ENCODE results near the gene EMILIN3.

EMILIN3 gene

GRCh38 chr20:41361757-41362747 lies 4.6 kb downstream of the EMILIN3 start:
- H3K4me1 ChIP-seq, result peaks cover 0 to 19% (median 14%) of the 10 kb centered on the region in 4 donors
- intact Hi-C loops (cut with DNase I; ENCODE audit: low total_unique reads), result no loop called here
- no peak for DNase-seq

GRCh38 chr20:41360831-41361756 lies 5.5 kb downstream of the EMILIN3 start:
- Histone ChIP-seq H3K27me3 (peaks cover 0 to 39% of the 10 kb centered on the region in 2 donors), H3K27ac (no peak overlapping the region), H3K4me3 (no peak overlapping the region), H3K4me1 (peaks cover 0 to 9% (median 8%) of the 10 kb centered on the region in 4 donors), H3K9me3 (no peaks in the 10 kb centered on the region), H3K36me3 (peaks cover 13 to 28% (median 26%) of the 10 kb centered on the region in 3 donors)
- intact Hi-C loops (cut with DNase I; ENCODE audit: low total_unique reads), result no loop called here
- no peak for TF ChIP-seq CTCF (IDR thresholded peaks at IDR 0.05)
- no peak for DNase-seq

More at GRCh38 chr20:41361757-41362747, 4.6 kb downstream of the EMILIN3 start:
- TF ChIP-seq CTCF (IDR thresholded peaks at IDR 0.05), result no peak
- Histone ChIP-seq H3K27ac (no peak overlapping the region), H3K4me3 (no peak overlapping the region), H3K27me3 (peaks cover 0 to 47% of the 10 kb centered on the region in 2 donors), H3K36me3 (peaks cover 12 to 18% (median 17%) of the 10 kb centered on the region in 3 donors), H3K9me3 (no peaks in the 10 kb centered on the region)

GRCh38 chr20:41359541-41360011 lies 7.0 kb downstream of the EMILIN3 start:
- intact Hi-C loops (cut with DNase I; ENCODE audit: low total_unique reads), result no loop called here
- Histone ChIP-seq H3K27ac (no peak overlapping the region), H3K4me1 (peaks cover 0 to 6% (median 2%) of the 10 kb centered on the region in 4 donors), H3K4me3 (no peak overlapping the region), H3K36me3 (peaks cover 13 to 43% (median 37%) of the 10 kb centered on the region in 3 donors), H3K9me3 (no peaks in the 10 kb centered on the region), H3K27me3 (peaks cover 0 to 23% of the 10 kb centered on the region in 2 donors)
- DNase-seq, result no peak
- TF ChIP-seq CTCF (IDR thresholded peaks at IDR 0.05), result no peak

GRCh38 chr20:41358717-41359116 lies 7.9 kb downstream of the EMILIN3 start:
- Histone ChIP-seq H3K9me3 (no peaks in the 10 kb centered on the region), H3K36me3 (peaks cover 13 to 52% (median 37%) of the 10 kb centered on the region in 3 donors), H3K4me3 (no peak overlapping the region), H3K4me1 (peaks cover 0 to 6% (median 2%) of the 10 kb centered on the region in 4 donors), H3K27ac (no peak overlapping the region), H3K27me3 (peaks cover 0 to 15% of the 10 kb centered on the region in 2 donors)
- no peak for TF ChIP-seq CTCF (IDR thresholded peaks at IDR 0.05)
- no peak for DNase-seq
- intact Hi-C loops (cut with DNase I; ENCODE audit: low total_unique reads), result no loop called here

GRCh38 chr20:41358230-41358629 lies 8.4 kb downstream of the EMILIN3 start:
- H3K27me3 ChIP-seq, result peaks cover 0 to 10% of the 10 kb centered on the region in 2 donors
- no peak overlapping the region for H3K27ac ChIP-seq
- H3K9me3 ChIP-seq, result no peaks in the 10 kb centered on the region
- no peak overlapping the region for H3K4me3 ChIP-seq
- no peak for DNase-seq
- intact Hi-C loops (cut with DNase I; ENCODE audit: low total_unique reads), result no loop called here
- peaks cover 13 to 56% (median 37%) of the 10 kb centered on the region in 3 donors for H3K36me3 ChIP-seq
- peaks cover 0 to 6% (median 2%) of the 10 kb centered on the region in 4 donors for H3K4me1 ChIP-seq
- TF ChIP-seq CTCF (IDR thresholded peaks at IDR 0.05), result no peak

Data from tibial artery (tissue), 4 donors.